ENCODE data around the gene PTPRU.

- TF ChIP-seq CTCF (IDR thresholded peaks at IDR 0.05; ENCODE audit: low read depth, low read length), result no peak
- TF ChIP-seq POLR2A (IDR thresholded peaks at IDR 0.05; ENCODE audit: extremely low read depth, insufficient read length), result no peak
- no peak for TF ChIP-seq MAX (IDR thresholded peaks at IDR 0.05; ENCODE audit: low read depth, low read length)
These were observed 35.4 kb downstream of the PTPRU start for GRCh38 chr1:29271724-29272123.
